A549 (cell line): ENCODE data around the gene KIAA1755.

ENCODE experiments used
- CBX8 ChIP-seq: fragments of 200-600 bp; sonication (generic); IDR thresholded peaks from 2 replicates; pipeline ENCODE4 v1.6.1; 2016
- CHD2 ChIP-seq: fragments of 150-350 bp; IDR thresholded peaks from 2 replicates; pipeline ENCODE4 v1.6.1; 2014; ENCODE audit warnings: low read length; ENCODE audit not compliant: partially characterized antibody
- KDM5A ChIP-seq: fragments of 200-600 bp; sonication (generic); IDR thresholded peaks from 2 replicates; pipeline ENCODE4 v1.6.1; 2016; ENCODE audit warnings: antibody characterized with exemption, mild to moderate bottlenecking

DNA sequence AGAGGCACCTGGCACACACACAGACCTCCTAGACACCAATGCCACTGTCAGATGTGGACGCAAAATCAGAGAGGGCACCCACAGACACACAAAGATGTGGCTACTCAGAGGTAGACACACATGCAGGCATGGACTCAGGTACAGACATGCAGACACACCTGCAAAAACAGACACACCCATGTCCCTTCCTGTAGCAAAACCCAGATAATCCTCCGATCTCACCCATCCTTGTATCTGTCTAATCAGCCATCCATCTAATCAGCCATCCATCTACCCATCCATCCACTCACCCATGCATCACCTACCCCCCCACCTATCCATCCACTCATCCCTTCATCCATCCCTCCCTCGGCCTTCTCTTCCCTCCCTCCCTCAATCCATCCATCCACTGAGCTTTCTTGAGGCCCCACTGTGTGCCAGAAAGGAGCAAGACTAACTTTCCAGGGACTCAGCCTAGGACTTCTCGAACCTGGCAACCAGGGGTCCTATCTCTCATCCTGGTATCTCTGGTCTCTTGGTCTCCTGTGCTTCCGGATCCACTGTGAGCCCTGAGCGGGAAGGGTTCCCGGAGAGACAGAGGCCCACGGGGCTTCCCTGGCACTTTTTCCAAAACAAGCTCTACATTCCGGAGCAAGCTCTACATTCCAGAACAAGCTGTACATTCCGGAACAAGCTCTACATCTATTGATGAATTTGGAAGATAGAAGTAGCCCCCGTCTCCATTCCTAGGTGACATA is 94.4 kb downstream of the KIAA1755 start:
- TF ChIP-seq CHD2 (no peak), KDM5A (no peak), CBX8 (no peak)
